ENCODE data around the gene THSD4. TPM values are rescaled to one million over a fixed set of nuclear protein-coding genes. Genes with fewer than 3 reads are reported as not detected.

Gene THSD4
- total RNA-seq, 1 donor from 2014 or later = 151 TPM

DNA sequence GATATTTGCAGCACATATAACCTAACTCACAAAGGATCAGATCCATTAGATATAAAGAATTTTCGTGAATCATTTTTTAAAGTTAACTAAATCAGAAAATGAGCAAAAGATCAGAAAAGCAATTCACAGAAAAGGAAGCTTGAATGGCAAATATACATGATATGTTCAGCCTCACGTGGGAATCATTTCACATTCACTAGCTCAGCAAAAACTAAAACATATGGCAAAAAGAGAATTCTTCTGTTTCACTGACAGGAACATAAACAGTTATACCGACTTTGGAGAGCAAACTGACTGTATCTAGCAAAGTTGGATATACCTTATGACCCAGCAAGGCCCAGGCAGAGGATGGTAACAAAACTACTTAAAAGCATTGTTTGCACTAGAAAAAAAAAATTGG is 661.0 kb downstream of the THSD4 start:
- no peaks in the 10 kb centered on the region for H3K27me3 ChIP-seq

DNA sequence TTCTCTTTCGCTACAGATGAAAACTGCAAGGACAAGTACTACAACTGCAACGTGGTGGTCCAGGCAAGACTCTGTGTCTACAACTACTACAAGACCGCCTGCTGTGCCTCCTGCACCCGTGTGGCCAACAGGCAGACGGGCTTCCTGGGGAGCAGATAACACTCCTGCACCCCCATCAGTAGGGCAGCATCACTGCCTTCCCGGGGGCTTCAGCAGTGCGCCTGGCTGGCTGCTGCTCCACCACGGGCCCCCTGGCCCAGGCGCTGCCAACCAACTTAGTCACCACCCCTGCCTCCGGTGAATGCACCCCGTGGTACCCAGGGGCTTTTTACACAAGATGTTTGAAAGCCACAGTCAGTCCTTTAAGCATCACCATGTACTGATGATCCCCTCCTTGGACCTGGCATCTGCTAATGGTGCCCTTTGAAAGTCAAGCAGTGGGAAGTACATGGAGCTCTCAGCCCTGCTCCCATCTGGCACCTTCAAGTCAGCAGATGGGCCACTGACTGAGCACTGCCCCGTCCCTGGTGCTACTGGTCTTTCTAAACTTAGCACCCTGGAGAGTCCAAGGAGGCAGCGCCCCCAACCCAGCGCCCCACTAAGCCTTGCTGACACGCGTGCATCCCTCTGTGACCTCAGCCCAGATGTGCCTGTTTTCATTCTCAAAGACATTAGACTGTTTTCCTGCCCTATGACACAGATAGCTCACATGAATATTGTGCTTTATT is 662.1 kb downstream of the THSD4 start:
- Histone ChIP-seq H3K9me3 (no peaks in the 10 kb centered on the region), H3K4me1 (peaks cover 6 to 28% of the 10 kb centered on the region in 2 donors), H3K27ac (peak overlapping the region; percentile 75 to 85), H3K4me3 (no peak overlapping the region), H3K36me3 (peaks cover 2 to 4% of the 10 kb centered on the region in 2 donors), H3K27me3 (no peaks in the 10 kb centered on the region)
- TF ChIP-seq, protein P1, sequence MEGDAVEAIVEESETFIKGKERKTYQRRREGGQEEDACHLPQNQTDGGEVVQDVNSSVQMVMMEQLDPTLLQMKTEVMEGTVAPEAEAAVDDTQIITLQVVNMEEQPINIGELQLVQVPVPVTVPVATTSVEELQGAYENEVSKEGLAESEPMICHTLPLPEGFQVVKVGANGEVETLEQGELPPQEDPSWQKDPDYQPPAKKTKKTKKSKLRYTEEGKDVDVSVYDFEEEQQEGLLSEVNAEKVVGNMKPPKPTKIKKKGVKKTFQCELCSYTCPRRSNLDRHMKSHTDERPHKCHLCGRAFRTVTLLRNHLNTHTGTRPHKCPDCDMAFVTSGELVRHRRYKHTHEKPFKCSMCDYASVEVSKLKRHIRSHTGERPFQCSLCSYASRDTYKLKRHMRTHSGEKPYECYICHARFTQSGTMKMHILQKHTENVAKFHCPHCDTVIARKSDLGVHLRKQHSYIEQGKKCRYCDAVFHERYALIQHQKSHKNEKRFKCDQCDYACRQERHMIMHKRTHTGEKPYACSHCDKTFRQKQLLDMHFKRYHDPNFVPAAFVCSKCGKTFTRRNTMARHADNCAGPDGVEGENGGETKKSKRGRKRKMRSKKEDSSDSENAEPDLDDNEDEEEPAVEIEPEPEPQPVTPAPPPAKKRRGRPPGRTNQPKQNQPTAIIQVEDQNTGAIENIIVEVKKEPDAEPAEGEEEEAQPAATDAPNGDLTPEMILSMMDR (IDR thresholded peaks at IDR 0.05) = no peak
- DNase-seq (ENCODE audit: low spot score in 2 of 2) = no peak
- intact Hi-C loops (cut with DNase I) = no loop called here

More for the DNA sequence above, 661.0 kb downstream of the THSD4 start:
- no peak for DNase-seq (ENCODE audit: low spot score in 2 of 2)
- Histone ChIP-seq H3K4me1 (peaks cover 0 to 17% of the 10 kb centered on the region in 2 donors), H3K4me3 (no peak overlapping the region), H3K36me3 (peaks cover 4 to 13% of the 10 kb centered on the region in 2 donors), H3K9me3 (no peaks in the 10 kb centered on the region), H3K27ac (no peak overlapping the region)
- TF ChIP-seq, protein P1 (IDR thresholded peaks at IDR 0.05) = no peak
- intact Hi-C loops (cut with DNase I) = no loop called here

DNA sequence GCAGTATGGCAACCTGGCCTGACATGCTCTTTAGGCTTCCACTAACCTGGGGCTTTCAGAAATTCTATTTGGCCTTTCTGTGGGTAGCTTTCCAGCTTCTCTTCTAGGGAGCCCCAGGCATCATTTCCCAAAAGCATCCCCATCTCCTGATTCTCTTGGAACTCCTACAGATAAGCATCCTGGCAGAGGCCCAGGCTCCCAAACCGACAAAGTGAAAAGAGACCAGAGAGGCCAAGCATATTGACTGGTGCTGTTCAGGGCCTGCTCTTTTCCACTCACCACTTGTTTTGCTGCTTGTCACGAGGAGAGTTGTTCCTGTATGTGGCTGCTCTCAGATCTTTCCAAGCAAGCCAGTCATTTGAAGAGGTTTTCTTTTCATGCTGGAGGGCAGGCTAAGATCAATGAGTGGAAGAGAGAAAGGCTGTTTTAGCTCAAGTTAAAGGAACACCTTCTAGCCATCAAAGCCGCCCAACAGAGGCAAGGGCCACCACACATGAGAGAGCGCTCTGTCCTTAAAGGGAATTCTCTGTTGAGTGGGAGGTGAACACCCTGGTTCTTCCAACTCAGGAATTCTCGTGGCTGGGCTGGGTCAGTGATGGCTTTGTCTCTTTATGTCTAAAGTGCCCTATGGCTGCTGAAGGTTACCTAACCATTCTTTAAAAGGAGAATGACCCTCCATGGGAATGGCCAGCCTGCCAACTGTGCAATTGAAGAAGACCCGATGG is 664.0 kb downstream of the THSD4 start:
- no peaks in the 10 kb centered on the region for H3K36me3 ChIP-seq
- H3K4me1 ChIP-seq = peaks cover 10 to 38% of the 10 kb centered on the region in 2 donors
- H3K9me3 ChIP-seq = no peaks in the 10 kb centered on the region
- intact Hi-C loops (cut with DNase I) = no loop called here
- no peak for DNase-seq (ENCODE audit: low spot score in 2 of 2)
- TF ChIP-seq, protein P1 (IDR thresholded peaks at IDR 0.05) = no peak
- no peak overlapping the region for H3K4me3 ChIP-seq
- H3K27ac ChIP-seq = peak overlapping the region; percentile 75 to 85
- H3K27me3 ChIP-seq = no peaks in the 10 kb centered on the region

DNA sequence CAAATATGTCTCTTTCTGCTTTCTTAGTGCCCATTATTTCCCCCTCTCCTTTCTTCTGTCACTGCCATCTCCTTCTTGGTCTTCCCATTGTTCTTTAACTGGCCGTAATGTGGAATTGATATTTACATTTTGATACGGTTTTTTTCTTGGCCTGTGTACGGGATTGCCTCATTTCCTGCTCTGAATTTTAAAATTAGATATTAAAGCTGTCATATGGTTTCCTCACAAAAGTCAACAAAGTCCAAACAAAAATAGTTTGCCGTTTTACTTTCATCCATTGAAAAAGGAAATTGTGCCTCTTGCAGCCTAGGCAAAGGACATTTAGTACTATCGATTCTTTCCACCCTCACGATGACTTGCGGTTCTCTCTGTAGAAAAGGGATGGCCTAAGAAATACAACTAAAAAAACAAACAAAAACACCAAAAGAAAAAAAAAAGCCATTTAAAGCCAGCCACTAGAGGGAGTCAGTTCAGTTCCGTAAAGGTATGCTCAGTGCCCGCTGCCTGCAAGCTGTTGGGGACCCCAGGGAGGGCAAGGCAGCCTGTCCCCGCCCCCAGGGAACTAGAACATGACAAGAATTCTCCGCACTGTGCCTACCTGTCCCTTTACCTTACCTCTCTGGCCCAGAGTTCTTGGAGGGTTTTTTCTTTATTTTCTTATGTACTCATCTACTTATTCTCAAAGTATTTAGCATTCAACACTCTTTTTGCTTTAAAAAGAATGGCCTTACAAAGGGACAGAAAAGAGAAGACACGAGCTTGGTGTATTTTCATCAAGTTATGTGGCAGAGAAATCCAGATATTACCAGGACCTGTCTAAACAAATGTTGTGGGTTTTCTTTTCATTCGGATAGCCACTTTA is 665.1 kb downstream of the THSD4 start:
- Histone ChIP-seq H3K9me3 (no peaks in the 10 kb centered on the region), H3K27ac (peak overlapping the region; percentile 75 to 85), H3K4me3 (peak overlapping the region; percentile 6 to 10), H3K4me1 (peaks cover 10 to 38% of the 10 kb centered on the region in 2 donors), H3K27me3 (no peaks in the 10 kb centered on the region), H3K36me3 (no peaks in the 10 kb centered on the region)
- TF ChIP-seq, protein P1 (IDR thresholded peaks at IDR 0.05) = peak; percentile 30 to 73 (median 72)
- intact Hi-C loops (cut with DNase I) = loop anchor here (1.0 to 5.0 kb wide), 3 partner anchors 20 to 38 kb away; no protein-coding TSS in a partner anchor
- DNase-seq (ENCODE audit: low spot score in 2 of 2) = peak in 1 of 2 donors; percentile 73

Data from ascending aorta (tissue), 2 donors.